HepG2 (cell line): ENCODE data around the gene ACP5. TPM values are rescaled to one million over a fixed set of nuclear protein-coding genes. Genes with fewer than 3 reads are reported as not detected.

Experiments
- CENPX ChIP-seq: sonication (generic); formaldehyde crosslinking; IDR thresholded peaks from 2 replicates; pipeline ENCODE4 v1.9.0; 2021; ENCODE audit warnings: mild to moderate bottlenecking, missing genetic modification reagents, moderate library complexity
- CHCHD3 ChIP-seq: sonication (generic); formaldehyde crosslinking; IDR thresholded peaks from 2 replicates; pipeline ENCODE4 v1.8.0; 2022; ENCODE audit warnings: mild to moderate bottlenecking, missing genetic modification reagents, moderate library complexity
- CREM ChIP-seq, 2 experiments: sonication (generic) in 1 of 2; formaldehyde crosslinking in 1 of 2; IDR thresholded peaks; 2 replicates each; pipeline versions ENCODE4 v1.4.0 to v1.6.1; 2016 to 2020; ENCODE audit warnings: antibody characterized with exemption in 1 of 2, mild to moderate bottlenecking in 1 of 2, missing genetic modification reagents in 1 of 2
- ERF ChIP-seq: IDR thresholded peaks from 2 replicates; pipeline ENCODE4 v1.6.1; 2018; ENCODE audit warnings: missing biosample characterization, missing genetic modification reagents
- FOXK1 ChIP-seq: sonication (generic); formaldehyde crosslinking; IDR thresholded peaks from 2 replicates; pipeline ENCODE4 v1.4.0; 2020; ENCODE audit warnings: low read depth, missing genetic modification reagents, borderline replicate concordance
- HCFC1 ChIP-seq: fragments of 150-350 bp; IDR thresholded peaks from 2 replicates; pipeline ENCODE4 v1.6.1; 2014; ENCODE audit warnings: low read depth, low read length
- HOXD1 ChIP-seq: sonication (generic); formaldehyde crosslinking; IDR thresholded peaks from 2 replicates; pipeline ENCODE4 v1.5.0; 2020; ENCODE audit warnings: missing genetic modification reagents
- KAT7 ChIP-seq: IDR thresholded peaks from 2 replicates; pipeline ENCODE4 v1.6.1; 2018; ENCODE audit warnings: borderline replicate concordance, missing compliant biosample characterization
- KLF16 ChIP-seq, 2 experiments: sonication (generic) in 1 of 2; formaldehyde crosslinking in 1 of 2; IDR thresholded peaks; 2 replicates each; pipeline versions ENCODE4 v1.6.1 to v1.8.0; 2016 to 2023; ENCODE audit warnings: missing genetic modification reagents in 2 of 2, missing compliant biosample characterization in 1 of 2
- MAFF ChIP-seq: IDR thresholded peaks from 2 replicates; pipeline ENCODE4 v1.6.1; 2011; ENCODE audit warnings: low read depth, low read length, improper control_type of control experiment
- MAZ ChIP-seq, 2 experiments: sonication (generic) in 1 of 2; formaldehyde crosslinking in 1 of 2; IDR thresholded peaks; 2 replicates each; pipeline versions ENCODE4 v1.5.0 to v1.6.1; 2012 to 2020; ENCODE audit warnings: low read depth in 2 of 2, mild to moderate bottlenecking in 2 of 2, borderline replicate concordance in 1 of 2, improper control_type of control experiment in 1 of 2, low read length in 1 of 2, missing genetic modification reagents in 1 of 2, moderate library complexity in 1 of 2
- NCOA2 ChIP-seq: sonication (generic); formaldehyde crosslinking; IDR thresholded peaks from 2 replicates; pipeline ENCODE4 v1.8.0; 2022; ENCODE audit warnings: inconsistent platforms
- PHF21A ChIP-seq: sonication (generic); formaldehyde crosslinking; IDR thresholded peaks from 2 replicates; pipeline ENCODE4 v1.5.0; 2020; ENCODE audit warnings: mild to moderate bottlenecking, missing genetic modification reagents
- RAD21 ChIP-seq: fragments of 450-650 bp; formaldehyde crosslinking; IDR thresholded peaks from 2 replicates; pipeline ENCODE4 v1.5.0; 2020; ENCODE audit warnings: mild to moderate bottlenecking
- SAFB2 ChIP-seq: sonication (generic); formaldehyde crosslinking; IDR thresholded peaks from 2 replicates; pipeline ENCODE4 v1.5.1; 2020; ENCODE audit warnings: missing genetic modification reagents, low read depth, mild to moderate bottlenecking, borderline replicate concordance
- TCF12 ChIP-seq, 2 experiments: fragments of 450-650 bp in 1 of 2; sonication (generic) in 1 of 2; formaldehyde crosslinking in 1 of 2; IDR thresholded peaks; 2 replicates each; pipeline versions ENCODE4 v1.6.1 to v1.8.0; 2017 to 2022; ENCODE audit warnings: antibody characterized with exemption in 1 of 2, mild to moderate bottlenecking in 1 of 2, missing genetic modification reagents in 1 of 2, moderate library complexity in 1 of 2
- ZBTB26 ChIP-seq: IDR thresholded peaks from 2 replicates; pipeline ENCODE4 v1.6.1; 2016; ENCODE audit warnings: missing compliant biosample characterization, missing genetic modification reagents, borderline replicate concordance
- ZKSCAN8 ChIP-seq: IDR thresholded peaks from 2 replicates; pipeline ENCODE4 v1.6.1; 2016; ENCODE audit warnings: borderline replicate concordance, missing genetic modification reagents, missing compliant biosample characterization
- ZNF124 ChIP-seq: sonication (generic); formaldehyde crosslinking; IDR thresholded peaks from 2 replicates; pipeline ENCODE4 v1.4.0; 2020; ENCODE audit warnings: missing genetic modification reagents
- ZNF256 ChIP-seq: sonication (generic); formaldehyde crosslinking; conservative IDR thresholded peaks from 2 replicates; pipeline ENCODE4 v1.4.0; 2020; ENCODE audit warnings: missing genetic modification reagents
- ZNF615 ChIP-seq: sonication (generic); formaldehyde crosslinking; IDR thresholded peaks from 2 replicates; pipeline ENCODE4 v1.5.0; 2020; ENCODE audit warnings: mild to moderate bottlenecking, missing genetic modification reagents, borderline replicate concordance
- ZNF616 ChIP-seq: sonication (generic); formaldehyde crosslinking; IDR thresholded peaks from 2 replicates; pipeline ENCODE4 v1.5.0; 2020; ENCODE audit warnings: low read depth, mild to moderate bottlenecking, missing genetic modification reagents
- polyA plus RNA-seq, 8 experiments: library from polyadenylated mRNA; depleted of rRNA in 3 of 8; stranded (reverse) in 7 of 8; unstranded in 1 of 8; fragments of >200 nt; fragmentation: Illumina TruSeq in 4 of 8; extraction: Trizol in 4 of 8; gene quantifications; 2 replicates each; pipeline versions ENCODE4 v1.2.1 to v1.2.3, GENCODE V29; 2011 to 2016; ENCODE audit warnings: low read depth in 4 of 8, missing spikeins in 1 of 8, mixed read lengths in 1 of 8; ENCODE audit not compliant: insufficient read depth in 1 of 8
- total RNA-seq, 5 experiments: library from RNA; depleted of rRNA; stranded (reverse); fragments of >200 nt; fragmentation: Illumina TruSeq; extraction: Trizol; gene quantifications; 2 replicates each; pipeline ENCODE4 v1.2.3, GENCODE V29; 2016; ENCODE audit warnings: low read depth in 1 of 5
- TF ChIP-seq, protein P1 (sequence below): sonication (generic); formaldehyde crosslinking; IDR thresholded peaks from 2 replicates; pipeline ENCODE4 v1.4.0; 2020; ENCODE audit warnings: missing genetic modification reagents, borderline replicate concordance

Gene ACP5
- total and polyA plus RNA-seq, 2 of the 13 experiments (the other 11 are each of a cell fraction or from before 2014, with no cell fraction given), result 1.3 to 6.7 TPM

DNA sequence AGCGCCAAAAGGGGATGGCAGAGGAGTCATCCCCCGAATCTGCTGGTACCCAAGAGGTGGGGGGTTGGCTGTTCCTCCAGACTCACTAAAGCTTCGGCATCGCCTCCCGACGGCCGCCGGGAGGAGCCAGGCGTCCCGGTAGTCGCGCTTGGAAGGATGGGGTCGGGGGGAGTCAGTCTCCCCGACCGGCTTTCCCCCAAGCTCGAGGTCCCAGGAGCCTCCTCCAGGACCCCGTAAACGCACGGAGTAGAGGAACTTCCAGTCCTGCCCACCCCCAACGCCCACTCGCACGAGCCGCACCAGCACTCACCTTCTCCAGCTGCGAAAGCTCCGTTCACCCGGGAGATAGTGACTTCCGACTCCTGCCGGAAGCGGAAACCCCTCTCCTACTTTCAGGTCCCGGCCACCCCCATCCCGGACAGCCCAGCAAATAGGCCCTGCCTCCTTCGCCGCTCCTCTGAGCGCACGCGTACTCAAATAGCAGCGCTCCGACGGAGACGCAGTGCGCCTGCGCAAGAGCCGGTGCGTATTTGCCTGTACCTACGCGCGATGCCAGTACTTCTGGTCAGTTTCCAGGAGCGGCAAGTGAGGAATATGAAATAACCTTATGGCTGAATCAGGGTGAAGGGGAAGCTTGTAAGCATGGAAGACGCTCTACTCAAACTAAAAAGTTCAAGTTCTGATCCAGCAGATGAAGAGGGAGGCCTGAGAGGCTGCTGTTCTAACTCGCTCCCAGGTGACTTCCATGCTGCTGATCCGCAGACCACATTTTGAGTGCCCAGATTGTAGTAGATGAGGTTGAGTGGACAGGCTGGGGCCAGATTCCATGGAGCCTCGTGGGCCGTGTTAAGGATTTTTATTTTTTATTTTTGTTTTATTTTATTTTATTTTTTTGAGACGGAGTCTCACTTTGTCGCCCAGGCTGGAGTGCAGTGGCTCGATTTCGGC, 18.3 kb downstream of the ACP5 start, which contains the start of gene ELOF1 (continued):
- TF ChIP-seq, protein P1, sequence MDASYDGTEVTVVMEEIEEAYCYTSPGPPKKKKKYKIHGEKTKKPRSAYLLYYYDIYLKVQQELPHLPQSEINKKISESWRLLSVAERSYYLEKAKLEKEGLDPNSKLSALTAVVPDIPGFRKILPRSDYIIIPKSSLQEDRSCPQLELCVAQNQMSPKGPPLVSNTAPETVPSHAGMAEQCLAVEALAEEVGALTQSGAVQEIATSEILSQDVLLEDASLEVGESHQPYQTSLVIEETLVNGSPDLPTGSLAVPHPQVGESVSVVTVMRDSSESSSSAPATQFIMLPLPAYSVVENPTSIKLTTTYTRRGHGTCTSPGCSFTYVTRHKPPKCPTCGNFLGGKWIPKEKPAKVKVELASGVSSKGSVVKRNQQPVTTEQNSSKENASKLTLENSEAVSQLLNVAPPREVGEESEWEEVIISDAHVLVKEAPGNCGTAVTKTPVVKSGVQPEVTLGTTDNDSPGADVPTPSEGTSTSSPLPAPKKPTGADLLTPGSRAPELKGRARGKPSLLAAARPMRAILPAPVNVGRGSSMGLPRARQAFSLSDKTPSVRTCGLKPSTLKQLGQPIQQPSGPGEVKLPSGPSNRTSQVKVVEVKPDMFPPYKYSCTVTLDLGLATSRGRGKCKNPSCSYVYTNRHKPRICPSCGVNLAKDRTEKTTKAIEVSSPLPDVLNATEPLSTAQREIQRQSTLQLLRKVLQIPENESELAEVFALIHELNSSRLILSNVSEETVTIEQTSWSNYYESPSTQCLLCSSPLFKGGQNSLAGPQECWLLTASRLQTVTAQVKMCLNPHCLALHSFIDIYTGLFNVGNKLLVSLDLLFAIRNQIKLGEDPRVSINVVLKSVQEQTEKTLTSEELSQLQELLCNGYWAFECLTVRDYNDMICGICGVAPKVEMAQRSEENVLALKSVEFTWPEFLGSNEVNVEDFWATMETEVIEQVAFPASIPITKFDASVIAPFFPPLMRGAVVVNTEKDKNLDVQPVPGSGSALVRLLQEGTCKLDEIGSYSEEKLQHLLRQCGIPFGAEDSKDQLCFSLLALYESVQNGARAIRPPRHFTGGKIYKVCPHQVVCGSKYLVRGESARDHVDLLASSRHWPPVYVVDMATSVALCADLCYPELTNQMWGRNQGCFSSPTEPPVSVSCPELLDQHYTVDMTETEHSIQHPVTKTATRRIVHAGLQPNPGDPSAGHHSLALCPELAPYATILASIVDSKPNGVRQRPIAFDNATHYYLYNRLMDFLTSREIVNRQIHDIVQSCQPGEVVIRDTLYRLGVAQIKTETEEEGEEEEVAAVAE (CRISPR knock-in tag), result 0 out of 2 replicates have a peak, but pooled peaks have one; percentile 62
- no peak for TF ChIP-seq MAFF
- no peak for TF ChIP-seq ZKSCAN8 (CRISPR knock-in tag)
- TF ChIP-seq ZNF124 (CRISPR knock-in tag), result no peak
- no peak for TF ChIP-seq ZNF616 (CRISPR knock-in tag)
- TF ChIP-seq HOXD1 (CRISPR knock-in tag), result no peak
- 0 out of 2 replicates have a peak, but pooled peaks have one; percentile 32 for TF ChIP-seq PHF21A (CRISPR knock-in tag)
- no peak for TF ChIP-seq ZNF256 (CRISPR knock-in tag)
- TF ChIP-seq MAZ (IDR thresholded peaks at IDR 0.05; ENCODE audit: borderline replicate concordance, low read depth, low read length), result peak; percentile 96
- TF ChIP-seq MAZ (CRISPR knock-in tag; IDR thresholded peaks at IDR 0.05; ENCODE audit: low read depth), result peak; percentile 77
- no peak for TF ChIP-seq ZNF615 (CRISPR knock-in tag)
- no peak for TF ChIP-seq TCF12 (IDR thresholded peaks at IDR 0.05)
- TF ChIP-seq TCF12 (CRISPR knock-in tag; IDR thresholded peaks at IDR 0.05), result no peak
- no peak for TF ChIP-seq CENPX (CRISPR knock-in tag)
- no peak for TF ChIP-seq KAT7 (CRISPR knock-in tag)
- TF ChIP-seq NCOA2 (CRISPR knock-in tag), result peak; percentile 17; the same call in 1 of the 2 replicates
- TF ChIP-seq CREM (IDR thresholded peaks at IDR 0.05), result peak; percentile 70; the same call in 1 of the 2 replicates
- no peak for TF ChIP-seq CREM (CRISPR knock-in tag; IDR thresholded peaks at IDR 0.05)
- TF ChIP-seq HCFC1, result peak; percentile 34; the same call in 1 of the 2 replicates
- TF ChIP-seq CHCHD3 (CRISPR knock-in tag), result no peak
- TF ChIP-seq RAD21 (CRISPR knock-in tag), result peak; percentile 41; the same call in 1 of the 2 replicates
- TF ChIP-seq ZBTB26, result no peak
- peak in 1 of 2 experiments; percentile 58; a peak in 2 of 4 replicates for TF ChIP-seq KLF16 (CRISPR knock-in tag; IDR thresholded peaks at IDR 0.05)
- TF ChIP-seq FOXK1 (CRISPR knock-in tag), result 0 out of 2 replicates have a peak, but pooled peaks have one; percentile 3
- peak; percentile 51; the same call in 1 of the 2 replicates for TF ChIP-seq ERF (CRISPR knock-in tag)
- 0 out of 2 replicates have a peak, but pooled peaks have one; percentile 57 for TF ChIP-seq SAFB2 (CRISPR knock-in tag)
